WTC11 (cell line): ENCODE measurements around the gene FAM120AOS. TPM values are rescaled to one million over a fixed set of nuclear protein-coding genes. Genes with fewer than 3 reads are reported as not detected.

Source experiments
- ATAC-seq: fragments of 200-7000 bp; cut with Tn5 transposase; 2 replicates; pipeline ENCODE4 v1.10.0; 2021; ENCODE audit warnings: mild to moderate bottlenecking, moderate library complexity
- CTCF ChIA-PET: fragments of 300-600 bp; sonication (Branson Sonifier 250); formaldehyde crosslinking; loops from one replicate; lab custom pipeline; 2021; ENCODE audit warnings: antibody characterized with exemption; lab: Charles Lee
- POLR2A ChIA-PET: fragments of 350-600 bp; sonication (Branson Sonifier 250); formaldehyde crosslinking; loops from one replicate; lab custom pipeline; 2021; ENCODE audit warnings: antibody characterized with exemption; lab: Charles Lee
- DNase-seq: peaks from one replicate; pipeline ENCODE4 v3.0.0; 2021; ENCODE audit warnings: low spot score
- H3K27ac Mint-ChIP-seq: 2 replicates; pipeline ENCODE4 v1.8.0; 2021; ENCODE audit warnings: mixed read lengths
- H3K27me3 Mint-ChIP-seq: 2 replicates; pipeline ENCODE4 v1.8.0; 2021; ENCODE audit warnings: low read depth, mild to moderate bottlenecking, moderate library complexity, mixed read lengths
- H3K36me3 Mint-ChIP-seq: 2 replicates; pipeline ENCODE4 v1.8.0; 2021; ENCODE audit warnings: mixed read lengths
- H3K4me1 Mint-ChIP-seq: 2 replicates; pipeline ENCODE4 v1.8.0; 2022; ENCODE audit warnings: mixed read lengths
- H3K4me3 Mint-ChIP-seq: 2 replicates; pipeline ENCODE4 v1.8.0; 2021; ENCODE audit warnings: mild to moderate bottlenecking, moderate library complexity, mixed read lengths
- H3K9me3 Mint-ChIP-seq: 2 replicates; pipeline ENCODE4 v1.8.0; 2021; ENCODE audit warnings: mixed read lengths
- ATF6 ChIP-seq: sonication (generic); formaldehyde crosslinking; IDR thresholded peaks from 2 replicates; pipeline ENCODE4 v1.8.1; 2023; ENCODE audit warnings: mild to moderate bottlenecking, missing genetic modification reagents
- CDX4 ChIP-seq: fragments of 250-450 bp; sonication (Bioruptor Pico); IDR thresholded peaks from 2 replicates; pipeline ENCODE4 v1.9.0; 2021; ENCODE audit warnings: moderate library complexity, mild to moderate bottlenecking, inconsistent platforms, borderline replicate concordance
- E2F1 ChIP-seq: sonication (generic); formaldehyde crosslinking; IDR thresholded peaks from 2 replicates; pipeline ENCODE4 v1.8.0; 2022; ENCODE audit warnings: mild to moderate bottlenecking, missing genetic modification reagents
- E2F5 ChIP-seq: sonication (generic); formaldehyde crosslinking; IDR thresholded peaks from 2 replicates; pipeline ENCODE4 v1.8.1; 2022; ENCODE audit warnings: mild to moderate bottlenecking, moderate library complexity, missing genetic modification reagents
- ESRRA ChIP-seq: sonication (generic); formaldehyde crosslinking; IDR thresholded peaks from 2 replicates; pipeline ENCODE4 v1.8.1; 2022; ENCODE audit warnings: mild to moderate bottlenecking, missing genetic modification reagents, borderline replicate concordance
- FOXJ3 ChIP-seq: sonication (generic); formaldehyde crosslinking; IDR thresholded peaks from 2 replicates; pipeline ENCODE4 v1.9.0; 2021; ENCODE audit warnings: missing genetic modification reagents, mild to moderate bottlenecking, borderline replicate concordance
- GTF2I ChIP-seq: fragments of 250-450 bp; sonication (Bioruptor Pico); conservative IDR thresholded peaks from 2 replicates; pipeline ENCODE4 v1.4.0; 2021; ENCODE audit warnings: mild to moderate bottlenecking
- KAT7 ChIP-seq: sonication (generic); formaldehyde crosslinking; IDR thresholded peaks from 2 replicates; pipeline ENCODE4 v1.8.1; 2023; ENCODE audit warnings: missing genetic modification reagents, mild to moderate bottlenecking, borderline replicate concordance
- MAX ChIP-seq: sonication (generic); formaldehyde crosslinking; IDR thresholded peaks from 2 replicates; pipeline ENCODE4 v1.8.0; 2022; ENCODE audit warnings: mild to moderate bottlenecking, missing genetic modification reagents
- MLX ChIP-seq: sonication (generic); formaldehyde crosslinking; IDR thresholded peaks from 2 replicates; pipeline ENCODE4 v1.8.1; 2023; ENCODE audit warnings: mild to moderate bottlenecking, missing genetic modification reagents, moderate library complexity
- MXD4 ChIP-seq: fragments of 250-450 bp; sonication (Bioruptor Pico); IDR thresholded peaks from 2 replicates; pipeline ENCODE4 v1.8.0; 2021; ENCODE audit warnings: mild to moderate bottlenecking, moderate library complexity, borderline replicate concordance
- MYBL2 ChIP-seq: sonication (generic); formaldehyde crosslinking; IDR thresholded peaks from 2 replicates; pipeline ENCODE4 v1.8.1; 2023; ENCODE audit warnings: mild to moderate bottlenecking, moderate library complexity, missing genetic modification reagents
- NFYB ChIP-seq: sonication (generic); formaldehyde crosslinking; conservative IDR thresholded peaks from 2 replicates; pipeline ENCODE4 v1.8.0; 2022; ENCODE audit warnings: low read depth, missing genetic modification reagents
- NR2C2 ChIP-seq: sonication (generic); formaldehyde crosslinking; IDR thresholded peaks from 2 replicates; pipeline ENCODE4 v1.8.0; 2022; ENCODE audit warnings: mild to moderate bottlenecking, missing genetic modification reagents
- PRDM15 ChIP-seq: sonication (generic); formaldehyde crosslinking; IDR thresholded peaks from 2 replicates; pipeline ENCODE4 v1.8.0; 2022; ENCODE audit warnings: missing genetic modification reagents
- PRRX2 ChIP-seq: fragments of 250-450 bp; sonication (Bioruptor Pico); IDR thresholded peaks from 2 replicates; pipeline ENCODE4 v1.8.0; 2021; ENCODE audit warnings: mild to moderate bottlenecking
- SOX15 ChIP-seq: fragments of 250-450 bp; sonication (Bioruptor Pico); IDR thresholded peaks from 2 replicates; pipeline ENCODE4 v1.9.0; 2021; ENCODE audit warnings: mild to moderate bottlenecking
- TEAD1 ChIP-seq: sonication (generic); formaldehyde crosslinking; IDR thresholded peaks from 2 replicates; pipeline ENCODE4 v1.8.0; 2022; ENCODE audit warnings: mild to moderate bottlenecking, missing genetic modification reagents
- TEAD4 ChIP-seq: sonication (generic); formaldehyde crosslinking; IDR thresholded peaks from 2 replicates; pipeline ENCODE4 v1.8.0; 2022; ENCODE audit warnings: mild to moderate bottlenecking, missing genetic modification reagents
- USF2 ChIP-seq: sonication (generic); formaldehyde crosslinking; IDR thresholded peaks from 2 replicates; pipeline ENCODE4 v1.8.1; 2023; ENCODE audit warnings: mild to moderate bottlenecking, missing genetic modification reagents, moderate library complexity
- ZBTB43 ChIP-seq: sonication (generic); formaldehyde crosslinking; IDR thresholded peaks from 2 replicates; pipeline ENCODE4 v1.8.1; 2023; ENCODE audit warnings: mild to moderate bottlenecking, missing genetic modification reagents
- total RNA-seq: library from RNA; stranded (reverse); gene quantifications from 3 replicates; pipeline ENCODE4 v1.2.3, GENCODE V29; 2021

FAM120AOS gene
- total RNA-seq, 1 experiment from 2014 or later, result 44.4 TPM

GRCh38 chr9:93480262-93480661 is 26.9 kb upstream of the FAM120AOS start:
- ChIA-PET POLR2A (no interaction called here), CTCF (interaction anchor here (2.8 kb wide), 1 partner anchor 86 kb away, joined by 10 read pairs; no protein-coding TSS in a partner anchor)
- peak overlapping the region; percentile 20 for H3K27ac Mint-ChIP-seq
- TF ChIP-seq NFYB, result no peak
- TF ChIP-seq, all 79 proteins: peak for 0
- Mint-ChIP-seq H3K4me3 (no peak overlapping the region), H3K4me1 (peaks cover 35% of the 10 kb centered on the region), H3K9me3 (no peaks in the 10 kb centered on the region), H3K27me3 (no peaks in the 10 kb centered on the region), H3K36me3 (peaks cover 16% of the 10 kb centered on the region)
- ATAC-seq (peak; percentile 68), DNase-seq (no peak)

GRCh38 chr9:93479726-93480125 is 26.3 kb upstream of the FAM120AOS start:
- POLR2A ChIA-PET, result no interaction called here
- Mint-ChIP-seq H3K27me3 (no peaks in the 10 kb centered on the region), H3K4me3 (no peak overlapping the region), H3K9me3 (no peaks in the 10 kb centered on the region), H3K27ac (peak overlapping the region; percentile 20), H3K36me3 (peaks cover 14% of the 10 kb centered on the region), H3K4me1 (peaks cover 36% of the 10 kb centered on the region)
- CTCF ChIA-PET, result interaction anchor here (2.8 kb wide), 1 partner anchor 87 kb away, joined by 10 read pairs; no protein-coding TSS in a partner anchor
- TF ChIP-seq E2F1 (no peak), TEAD1 (no peak), KAT7 (CRISPR knock-in tag) (no peak), GTF2I (CRISPR knock-in tag) (no peak), MLX (CRISPR knock-in tag) (no peak), PRDM15 (CRISPR knock-in tag) (no peak), MXD4 (CRISPR knock-in tag) (no peak), CDX4 (CRISPR knock-in tag) (no peak), ESRRA (CRISPR knock-in tag) (no peak), ZBTB43 (CRISPR knock-in tag) (no peak), ATF6 (no peak), MAX (CRISPR knock-in tag) (no peak), SOX15 (CRISPR knock-in tag) (no peak), MYBL2 (CRISPR knock-in tag) (no peak), NR2C2 (CRISPR knock-in tag) (no peak), USF2 (CRISPR knock-in tag) (no peak), PRRX2 (CRISPR knock-in tag) (no peak), TEAD4 (CRISPR knock-in tag) (no peak), FOXJ3 (CRISPR knock-in tag) (no peak), E2F5 (CRISPR knock-in tag) (no peak)
- DNase-seq (no peak), ATAC-seq (no peak)
